ENCODE results near the gene CPXM2.

DNA sequence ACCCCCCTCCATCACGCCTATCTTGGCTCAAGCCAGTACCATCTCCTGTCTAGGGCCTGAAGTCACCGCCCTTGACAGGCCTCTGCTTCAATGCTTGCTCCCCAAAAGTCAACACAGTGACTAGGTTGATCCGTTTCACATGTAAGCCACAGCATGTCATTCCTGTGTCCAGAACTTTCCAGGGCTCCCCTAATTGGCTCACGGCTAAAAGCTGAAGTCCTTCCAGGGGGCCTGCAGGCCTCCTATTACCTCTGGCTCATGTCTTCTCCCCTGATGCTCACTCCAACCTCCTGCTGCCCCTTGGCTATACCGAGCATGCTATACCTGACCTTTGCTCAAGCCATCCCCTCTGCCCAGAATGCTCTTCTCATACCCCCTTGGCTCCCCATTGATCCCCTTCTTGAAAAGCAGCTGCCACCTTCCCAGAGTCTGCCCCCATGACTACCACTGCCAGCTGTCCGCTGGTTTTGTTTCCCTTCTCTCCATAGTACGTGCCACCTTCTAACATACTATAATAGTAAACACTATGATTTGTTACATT lies 39.1 kb downstream of the CPXM2 start:
- TF ChIP-seq, protein P1, sequence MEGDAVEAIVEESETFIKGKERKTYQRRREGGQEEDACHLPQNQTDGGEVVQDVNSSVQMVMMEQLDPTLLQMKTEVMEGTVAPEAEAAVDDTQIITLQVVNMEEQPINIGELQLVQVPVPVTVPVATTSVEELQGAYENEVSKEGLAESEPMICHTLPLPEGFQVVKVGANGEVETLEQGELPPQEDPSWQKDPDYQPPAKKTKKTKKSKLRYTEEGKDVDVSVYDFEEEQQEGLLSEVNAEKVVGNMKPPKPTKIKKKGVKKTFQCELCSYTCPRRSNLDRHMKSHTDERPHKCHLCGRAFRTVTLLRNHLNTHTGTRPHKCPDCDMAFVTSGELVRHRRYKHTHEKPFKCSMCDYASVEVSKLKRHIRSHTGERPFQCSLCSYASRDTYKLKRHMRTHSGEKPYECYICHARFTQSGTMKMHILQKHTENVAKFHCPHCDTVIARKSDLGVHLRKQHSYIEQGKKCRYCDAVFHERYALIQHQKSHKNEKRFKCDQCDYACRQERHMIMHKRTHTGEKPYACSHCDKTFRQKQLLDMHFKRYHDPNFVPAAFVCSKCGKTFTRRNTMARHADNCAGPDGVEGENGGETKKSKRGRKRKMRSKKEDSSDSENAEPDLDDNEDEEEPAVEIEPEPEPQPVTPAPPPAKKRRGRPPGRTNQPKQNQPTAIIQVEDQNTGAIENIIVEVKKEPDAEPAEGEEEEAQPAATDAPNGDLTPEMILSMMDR (IDR thresholded peaks at IDR 0.05; ENCODE audit: low read depth, low read length, missing input control) = no peak
- no peak for TF ChIP-seq YY1 (IDR thresholded peaks at IDR 0.05)
- TF ChIP-seq SP1 (IDR thresholded peaks at IDR 0.05) = no peak
- TF ChIP-seq TAF1 (conservative IDR thresholded peaks at IDR 0.05) = no peak
- no peak for TF ChIP-seq RAD21 (IDR thresholded peaks at IDR 0.05)
- TF ChIP-seq, protein P2, sequence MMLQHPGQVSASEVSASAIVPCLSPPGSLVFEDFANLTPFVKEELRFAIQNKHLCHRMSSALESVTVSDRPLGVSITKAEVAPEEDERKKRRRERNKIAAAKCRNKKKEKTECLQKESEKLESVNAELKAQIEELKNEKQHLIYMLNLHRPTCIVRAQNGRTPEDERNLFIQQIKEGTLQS (IDR thresholded peaks at IDR 0.05) = no peak
- TF ChIP-seq, protein P3, sequence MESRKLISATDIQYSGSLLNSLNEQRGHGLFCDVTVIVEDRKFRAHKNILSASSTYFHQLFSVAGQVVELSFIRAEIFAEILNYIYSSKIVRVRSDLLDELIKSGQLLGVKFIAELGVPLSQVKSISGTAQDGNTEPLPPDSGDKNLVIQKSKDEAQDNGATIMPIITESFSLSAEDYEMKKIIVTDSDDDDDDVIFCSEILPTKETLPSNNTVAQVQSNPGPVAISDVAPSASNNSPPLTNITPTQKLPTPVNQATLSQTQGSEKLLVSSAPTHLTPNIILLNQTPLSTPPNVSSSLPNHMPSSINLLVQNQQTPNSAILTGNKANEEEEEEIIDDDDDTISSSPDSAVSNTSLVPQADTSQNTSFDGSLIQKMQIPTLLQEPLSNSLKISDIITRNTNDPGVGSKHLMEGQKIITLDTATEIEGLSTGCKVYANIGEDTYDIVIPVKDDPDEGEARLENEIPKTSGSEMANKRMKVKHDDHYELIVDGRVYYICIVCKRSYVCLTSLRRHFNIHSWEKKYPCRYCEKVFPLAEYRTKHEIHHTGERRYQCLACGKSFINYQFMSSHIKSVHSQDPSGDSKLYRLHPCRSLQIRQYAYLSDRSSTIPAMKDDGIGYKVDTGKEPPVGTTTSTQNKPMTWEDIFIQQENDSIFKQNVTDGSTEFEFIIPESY (IDR thresholded peaks at IDR 0.05) = no peak
- no peak for TF ChIP-seq FOXA1 (IDR thresholded peaks at IDR 0.05)
- TF ChIP-seq, protein P4, sequence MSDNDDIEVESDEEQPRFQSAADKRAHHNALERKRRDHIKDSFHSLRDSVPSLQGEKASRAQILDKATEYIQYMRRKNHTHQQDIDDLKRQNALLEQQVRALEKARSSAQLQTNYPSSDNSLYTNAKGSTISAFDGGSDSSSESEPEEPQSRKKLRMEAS (IDR thresholded peaks at IDR 0.05) = no peak
- TF ChIP-seq RXRA (IDR thresholded peaks at IDR 0.05) = no peak
